IMR-90 (cell line): ENCODE data around the gene SIX5.

Experiments
- BHLHE40 ChIP-seq: fragments of 150-350 bp; IDR thresholded peaks from 2 replicates; pipeline ENCODE4 v1.6.1; 2016; ENCODE audit warnings: mild to moderate bottlenecking, low read depth, low read length
- CEBPB ChIP-seq: IDR thresholded peaks from 2 replicates; pipeline ENCODE4 v1.6.1; 2012; ENCODE audit warnings: low read depth, low read length, improper control_type of control experiment
- NFE2L2 ChIP-seq: fragments of 150-350 bp; IDR thresholded peaks from 2 replicates; pipeline ENCODE4 v1.6.1; 2016; ENCODE audit warnings: low read depth, mild to moderate bottlenecking, low read length
- POLR2A ChIP-seq: IDR thresholded peaks from 2 replicates; pipeline ENCODE4 v1.6.1; 2012; ENCODE audit warnings: mild to moderate bottlenecking, low read depth, low read length
- RAD21 ChIP-seq: IDR thresholded peaks from 2 replicates; pipeline ENCODE4 v1.6.1; 2012; ENCODE audit warnings: low read length, improper control_type of control experiment
- RCOR1 ChIP-seq: IDR thresholded peaks from 2 replicates; pipeline ENCODE4 v1.6.1; 2012; ENCODE audit warnings: mild to moderate bottlenecking, low read length, improper control_type of control experiment; ENCODE audit not compliant: insufficient replicate concordance
- RFX5 ChIP-seq: IDR thresholded peaks from 2 replicates; pipeline ENCODE4 v1.8.0; 2012; ENCODE audit warnings: low read depth, mild to moderate bottlenecking, low read length, moderate library complexity
- SMC3 ChIP-seq: fragments of 150-350 bp; IDR thresholded peaks from 2 replicates; pipeline ENCODE4 v1.6.1; 2016; ENCODE audit warnings: low read depth, mild to moderate bottlenecking, antibody characterized with exemption, low read length, moderate library complexity
- TF ChIP-seq, protein P1 (sequence below): conservative IDR thresholded peaks from 2 replicates; pipeline ENCODE4 v1.5.1; 2012; ENCODE audit warnings: mild to moderate bottlenecking, low read depth, low read length, improper control_type of control experiment
- TF ChIP-seq, protein P2 (sequence below): fragments of 150-350 bp; IDR thresholded peaks from 2 replicates; pipeline ENCODE4 v1.6.1; 2016; ENCODE audit warnings: low read depth, mild to moderate bottlenecking, low read length, moderate library complexity, borderline replicate concordance
- TF ChIP-seq, protein P3 (sequence below): fragments of 150-350 bp; IDR thresholded peaks from 2 replicates; pipeline ENCODE4 v1.6.1; 2017; ENCODE audit warnings: mild to moderate bottlenecking, antibody characterized with exemption, low read length, low read depth

DNA sequence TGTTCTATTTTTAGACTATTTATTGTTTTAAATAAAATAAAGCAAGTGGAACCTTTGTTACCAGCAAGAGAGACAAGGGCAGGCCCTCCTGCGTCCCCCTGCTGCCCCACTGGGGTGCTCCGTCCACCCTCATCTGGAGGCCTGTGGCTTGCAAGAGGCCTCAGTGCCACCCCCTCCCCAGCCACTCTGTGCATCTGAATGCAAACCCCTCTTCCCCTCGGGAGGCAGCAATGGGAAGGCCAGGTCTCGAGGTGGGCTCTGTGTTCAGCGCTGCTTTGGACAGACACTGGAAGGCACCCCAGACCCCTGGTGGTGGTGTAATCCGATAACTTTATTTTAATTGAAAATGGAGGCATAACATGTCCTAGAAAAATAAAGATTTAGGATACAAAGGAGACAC lies 4.6 kb downstream of the SIX5 start:
- no peak for TF ChIP-seq RFX5
- TF ChIP-seq, protein P1, sequence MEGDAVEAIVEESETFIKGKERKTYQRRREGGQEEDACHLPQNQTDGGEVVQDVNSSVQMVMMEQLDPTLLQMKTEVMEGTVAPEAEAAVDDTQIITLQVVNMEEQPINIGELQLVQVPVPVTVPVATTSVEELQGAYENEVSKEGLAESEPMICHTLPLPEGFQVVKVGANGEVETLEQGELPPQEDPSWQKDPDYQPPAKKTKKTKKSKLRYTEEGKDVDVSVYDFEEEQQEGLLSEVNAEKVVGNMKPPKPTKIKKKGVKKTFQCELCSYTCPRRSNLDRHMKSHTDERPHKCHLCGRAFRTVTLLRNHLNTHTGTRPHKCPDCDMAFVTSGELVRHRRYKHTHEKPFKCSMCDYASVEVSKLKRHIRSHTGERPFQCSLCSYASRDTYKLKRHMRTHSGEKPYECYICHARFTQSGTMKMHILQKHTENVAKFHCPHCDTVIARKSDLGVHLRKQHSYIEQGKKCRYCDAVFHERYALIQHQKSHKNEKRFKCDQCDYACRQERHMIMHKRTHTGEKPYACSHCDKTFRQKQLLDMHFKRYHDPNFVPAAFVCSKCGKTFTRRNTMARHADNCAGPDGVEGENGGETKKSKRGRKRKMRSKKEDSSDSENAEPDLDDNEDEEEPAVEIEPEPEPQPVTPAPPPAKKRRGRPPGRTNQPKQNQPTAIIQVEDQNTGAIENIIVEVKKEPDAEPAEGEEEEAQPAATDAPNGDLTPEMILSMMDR = no peak
- no peak for TF ChIP-seq NFE2L2
- TF ChIP-seq POLR2A = no peak
- no peak for TF ChIP-seq RCOR1
- TF ChIP-seq RAD21 = no peak
- TF ChIP-seq CEBPB = no peak
- TF ChIP-seq, protein P2, sequence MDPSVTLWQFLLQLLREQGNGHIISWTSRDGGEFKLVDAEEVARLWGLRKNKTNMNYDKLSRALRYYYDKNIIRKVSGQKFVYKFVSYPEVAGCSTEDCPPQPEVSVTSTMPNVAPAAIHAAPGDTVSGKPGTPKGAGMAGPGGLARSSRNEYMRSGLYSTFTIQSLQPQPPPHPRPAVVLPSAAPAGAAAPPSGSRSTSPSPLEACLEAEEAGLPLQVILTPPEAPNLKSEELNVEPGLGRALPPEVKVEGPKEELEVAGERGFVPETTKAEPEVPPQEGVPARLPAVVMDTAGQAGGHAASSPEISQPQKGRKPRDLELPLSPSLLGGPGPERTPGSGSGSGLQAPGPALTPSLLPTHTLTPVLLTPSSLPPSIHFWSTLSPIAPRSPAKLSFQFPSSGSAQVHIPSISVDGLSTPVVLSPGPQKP = no peak
- TF ChIP-seq BHLHE40 = no peak
- TF ChIP-seq SMC3 = no peak
- TF ChIP-seq, protein P3, sequence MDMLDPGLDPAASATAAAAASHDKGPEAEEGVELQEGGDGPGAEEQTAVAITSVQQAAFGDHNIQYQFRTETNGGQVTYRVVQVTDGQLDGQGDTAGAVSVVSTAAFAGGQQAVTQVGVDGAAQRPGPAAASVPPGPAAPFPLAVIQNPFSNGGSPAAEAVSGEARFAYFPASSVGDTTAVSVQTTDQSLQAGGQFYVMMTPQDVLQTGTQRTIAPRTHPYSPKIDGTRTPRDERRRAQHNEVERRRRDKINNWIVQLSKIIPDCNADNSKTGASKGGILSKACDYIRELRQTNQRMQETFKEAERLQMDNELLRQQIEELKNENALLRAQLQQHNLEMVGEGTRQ = no peak
